Central memory CD8-positive, alpha-beta T cell (primary cell): Measurements from ENCODE around the gene SLC25A44.

Experiments
- ATAC-seq: fragments of 150-1000 bp; cut with Tn5 transposase; replicated peaks from 2 replicates; pipeline ENCODE4 v1.10.0; 2022; ENCODE audit warnings: mild to moderate bottlenecking, moderate FRiP score, moderate number of reproducible peaks; ENCODE audit not compliant: poor library complexity, severe bottlenecking; ENCODE audit errors: extremely low read depth
- DNase-seq, 2 donors: peaks; one replicate each; pipeline ENCODE4 v3.0.0; 2021; ENCODE audit warnings: low spot score in 2 of 2
- H3K27ac Mint-ChIP-seq: one replicate; pipeline ENCODE4 v1.8.0; 2022; ENCODE audit warnings: low read depth, mild to moderate bottlenecking, moderate library complexity, mixed read lengths
- H3K27me3 Mint-ChIP-seq: one replicate; pipeline ENCODE4 v1.8.0; 2022; ENCODE audit warnings: mixed read lengths
- H3K36me3 Mint-ChIP-seq: one replicate; pipeline ENCODE4 v1.8.0; 2022; ENCODE audit warnings: mild to moderate bottlenecking, moderate library complexity, mixed read lengths; ENCODE audit not compliant: insufficient read depth
- H3K4me1 Mint-ChIP-seq: one replicate; pipeline ENCODE4 v1.8.0; 2022; ENCODE audit warnings: mixed read lengths
- H3K4me3 Mint-ChIP-seq: one replicate; pipeline ENCODE4 v1.8.0; 2022; ENCODE audit warnings: mild to moderate bottlenecking, moderate library complexity, mixed read lengths
- H3K9me3 Mint-ChIP-seq: one replicate; pipeline ENCODE4 v1.8.0; 2022; ENCODE audit warnings: mixed read lengths

SLC25A44 gene

DNA sequence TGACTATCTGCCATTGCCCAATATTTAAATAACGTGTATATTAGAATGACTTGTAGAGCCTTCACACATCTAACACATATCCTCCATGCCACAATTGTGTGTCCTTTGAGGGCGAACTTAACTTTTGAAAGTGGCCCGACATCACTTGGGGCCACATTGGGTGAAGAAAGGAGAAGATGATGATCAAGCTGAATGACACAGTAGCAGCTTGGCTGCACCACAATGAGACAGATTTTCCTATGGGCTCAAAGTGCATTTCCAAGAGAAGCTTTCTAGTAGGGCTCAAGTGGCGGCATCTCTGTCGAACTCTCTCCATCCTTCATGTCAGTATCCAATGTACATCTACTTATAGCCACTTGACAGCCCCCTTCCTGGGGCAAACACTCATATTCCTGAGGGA, 44.3 kb downstream of the SLC25A44 start:
- Mint-ChIP-seq H3K4me3 (no peak overlapping the region), H3K36me3 (peaks cover 41% of the 10 kb centered on the region), H3K9me3 (no peaks in the 10 kb centered on the region), H3K27me3 (no peaks in the 10 kb centered on the region), H3K27ac (no peak overlapping the region), H3K4me1 (no peaks in the 10 kb centered on the region)
- DNase-seq: no peak
- ATAC-seq: no peak

DNA sequence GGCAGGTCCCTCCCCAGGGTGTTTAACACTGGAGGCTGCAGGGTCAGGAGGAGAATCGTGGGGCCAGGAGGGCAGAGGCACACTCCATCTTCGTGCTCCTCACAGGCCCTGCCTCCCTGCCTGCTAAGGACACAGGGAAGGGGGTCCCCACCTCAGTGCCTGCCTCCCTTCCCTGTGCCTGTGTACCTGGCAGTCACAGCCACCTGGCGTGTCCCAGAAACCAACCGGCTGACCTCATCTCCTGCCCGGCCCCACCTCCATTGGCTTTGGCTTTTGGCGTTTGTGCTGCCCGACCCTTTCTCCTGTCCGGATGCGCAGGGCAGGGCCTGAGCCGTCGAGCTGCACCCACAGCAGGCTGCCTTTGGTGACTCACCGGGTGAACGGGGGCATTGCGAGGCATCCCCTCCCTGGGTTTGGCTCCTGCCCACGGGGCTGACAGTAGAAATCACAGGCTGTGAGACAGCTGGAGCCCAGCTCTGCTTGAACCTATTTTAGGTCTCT, 47.5 kb downstream of the SLC25A44 start:
- no peak overlapping the region for H3K27ac Mint-ChIP-seq
- H3K4me1 Mint-ChIP-seq: peaks cover 15% of the 10 kb centered on the region
- no peaks in the 10 kb centered on the region for H3K9me3 Mint-ChIP-seq
- ATAC-seq (no peak), DNase-seq (no peak)
- peaks cover 28% of the 10 kb centered on the region for H3K36me3 Mint-ChIP-seq
- H3K27me3 Mint-ChIP-seq: no peaks in the 10 kb centered on the region
- no peak overlapping the region for H3K4me3 Mint-ChIP-seq

DNA sequence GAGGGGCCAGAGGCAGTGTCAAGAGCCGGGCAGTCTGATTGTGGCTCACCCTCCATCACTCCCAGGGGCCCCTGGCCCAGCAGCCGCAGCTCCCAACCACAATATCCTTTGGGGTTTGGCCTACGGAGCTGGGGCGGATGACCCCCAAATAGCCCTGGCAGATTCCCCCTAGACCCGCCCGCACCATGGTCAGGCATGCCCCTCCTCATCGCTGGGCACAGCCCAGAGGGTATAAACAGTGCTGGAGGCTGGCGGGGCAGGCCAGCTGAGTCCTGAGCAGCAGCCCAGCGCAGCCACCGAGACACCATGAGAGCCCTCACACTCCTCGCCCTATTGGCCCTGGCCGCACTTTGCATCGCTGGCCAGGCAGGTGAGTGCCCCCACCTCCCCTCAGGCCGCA, 48.0 kb downstream of the SLC25A44 start, which contains the start of gene BGLAP:
TSS of gene BGLAP (plus strand) at position 259 of the 400 bp plus-strand sequence. CDS start at position 307, 48 bp downstream.
- DNase-seq (no peak), ATAC-seq (no peak)
- H3K27ac Mint-ChIP-seq: no peak within 1 kb of the TSS
- peaks cover 26% of the 10 kb centered on the region for H3K36me3 Mint-ChIP-seq
- H3K27me3 Mint-ChIP-seq: no peaks in the 10 kb centered on the region
- no peaks in the 10 kb centered on the region for H3K9me3 Mint-ChIP-seq
- H3K4me3 Mint-ChIP-seq: no peak within 1 kb of the TSS
- peaks cover 15% of the 10 kb centered on the region for H3K4me1 Mint-ChIP-seq

DNA sequence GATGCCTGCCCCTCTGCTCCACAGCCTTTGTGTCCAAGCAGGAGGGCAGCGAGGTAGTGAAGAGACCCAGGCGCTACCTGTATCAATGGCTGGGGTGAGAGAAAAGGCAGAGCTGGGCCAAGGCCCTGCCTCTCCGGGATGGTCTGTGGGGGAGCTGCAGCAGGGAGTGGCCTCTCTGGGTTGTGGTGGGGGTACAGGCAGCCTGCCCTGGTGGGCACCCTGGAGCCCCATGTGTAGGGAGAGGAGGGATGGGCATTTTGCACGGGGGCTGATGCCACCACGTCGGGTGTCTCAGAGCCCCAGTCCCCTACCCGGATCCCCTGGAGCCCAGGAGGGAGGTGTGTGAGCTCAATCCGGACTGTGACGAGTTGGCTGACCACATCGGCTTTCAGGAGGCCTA, 48.8 kb downstream of the SLC25A44 start:
- Mint-ChIP-seq H3K9me3 (no peaks in the 10 kb centered on the region), H3K4me3 (no peak overlapping the region), H3K36me3 (peaks cover 23% of the 10 kb centered on the region), H3K27ac (no peak overlapping the region), H3K27me3 (no peaks in the 10 kb centered on the region), H3K4me1 (peaks cover 15% of the 10 kb centered on the region)
- ATAC-seq (no peak), DNase-seq (no peak)

DNA sequence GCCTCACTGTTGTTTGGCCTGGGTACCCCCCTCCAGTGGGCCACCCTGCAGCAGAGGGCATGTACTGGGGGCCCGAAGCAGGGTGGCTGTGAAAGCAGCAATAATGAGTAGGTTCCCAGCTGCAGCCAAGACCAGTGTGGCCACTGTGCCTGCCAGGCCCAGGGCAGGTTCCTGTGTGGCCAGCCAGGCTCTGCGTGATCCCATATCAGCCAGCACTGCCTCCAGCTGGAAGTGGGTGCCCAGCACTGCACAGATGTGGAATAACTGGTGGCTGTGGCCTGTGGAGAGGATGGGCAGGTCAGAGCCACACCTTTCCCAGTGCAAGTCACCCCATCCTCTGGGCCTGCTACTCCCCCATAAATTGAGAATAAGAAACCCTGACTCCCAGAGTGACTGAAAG, 50.2 kb downstream of the SLC25A44 start:
- H3K27ac Mint-ChIP-seq: no peak overlapping the region
- no peak for ATAC-seq
- H3K27me3 Mint-ChIP-seq: no peaks in the 10 kb centered on the region
- peak overlapping the region; percentile 86 for H3K4me3 Mint-ChIP-seq
- no peaks in the 10 kb centered on the region for H3K9me3 Mint-ChIP-seq
- H3K36me3 Mint-ChIP-seq: peaks cover 20% of the 10 kb centered on the region
- no peak for DNase-seq
- H3K4me1 Mint-ChIP-seq: peaks cover 15% of the 10 kb centered on the region

DNA sequence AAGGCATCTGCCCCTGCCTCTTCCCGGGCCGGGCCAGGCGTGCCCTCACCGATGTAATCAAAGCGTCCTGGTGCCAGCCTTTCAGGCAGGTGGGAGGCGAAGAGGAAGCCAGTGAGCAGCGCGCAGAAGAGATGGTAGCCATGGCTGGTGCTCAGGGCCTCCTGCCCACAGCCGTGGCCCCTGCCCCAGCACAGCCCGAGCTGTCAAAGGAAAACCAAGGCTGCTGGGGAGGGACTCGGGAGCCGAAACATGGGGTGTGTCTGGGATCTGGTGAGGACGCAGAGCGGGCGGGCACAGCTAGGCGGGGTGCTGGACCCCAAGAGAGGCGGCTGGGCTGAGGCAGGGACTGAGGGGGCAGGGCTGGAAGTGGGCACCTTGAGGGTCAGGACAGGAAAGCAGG, 50.8 kb downstream of the SLC25A44 start:
- Mint-ChIP-seq H3K4me1 (peaks cover 15% of the 10 kb centered on the region), H3K27me3 (no peaks in the 10 kb centered on the region), H3K27ac (peak overlapping the region; percentile 82), H3K36me3 (peaks cover 18% of the 10 kb centered on the region), H3K4me3 (peak overlapping the region; percentile 86), H3K9me3 (no peaks in the 10 kb centered on the region)
- no peak for DNase-seq
- ATAC-seq: no peak

DNA sequence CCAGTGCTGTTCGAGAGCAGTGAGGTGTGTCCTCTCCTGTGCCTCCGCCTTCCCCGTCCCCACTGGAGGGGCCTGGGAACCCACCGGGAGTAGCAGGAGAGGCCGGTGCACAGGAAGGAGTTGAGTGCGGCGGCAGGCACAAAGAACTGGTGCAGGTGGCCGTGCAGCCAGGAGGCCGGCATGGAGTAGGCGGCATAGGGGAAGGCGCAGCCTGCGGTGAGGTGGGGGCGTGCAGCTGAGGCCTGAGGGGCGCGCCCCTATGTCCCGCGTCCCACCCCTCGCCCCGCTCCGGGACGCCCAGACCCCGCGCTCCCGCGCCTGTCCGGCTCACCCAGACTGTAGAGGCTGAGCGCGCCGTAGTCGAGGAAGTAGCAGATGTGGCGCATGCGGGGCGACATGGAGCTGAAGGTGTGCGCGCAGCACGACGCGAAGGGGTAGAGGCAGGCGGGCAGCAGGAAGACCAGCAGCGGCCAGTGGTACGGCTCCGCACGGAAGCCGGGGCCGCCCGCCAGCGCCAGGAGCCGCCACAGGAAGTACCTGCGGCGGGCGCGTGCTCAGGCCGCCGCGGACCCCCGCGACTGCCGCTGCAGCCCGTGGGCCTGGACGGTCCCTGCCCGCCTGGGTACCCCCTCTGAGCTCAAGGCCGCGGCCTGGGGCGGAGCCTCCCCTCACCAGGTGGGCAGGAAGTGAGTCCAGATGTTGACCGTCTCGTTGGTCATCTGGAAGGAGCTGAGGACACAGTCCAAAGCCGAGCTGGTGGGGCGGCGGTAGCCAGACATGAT, 51.7 kb downstream of the SLC25A44 start:
- no peaks in the 10 kb centered on the region for H3K9me3 Mint-ChIP-seq
- H3K4me1 Mint-ChIP-seq: peaks cover 15% of the 10 kb centered on the region
- DNase-seq (no peak), ATAC-seq (peak; percentile 74)
- peaks cover 22% of the 10 kb centered on the region for H3K36me3 Mint-ChIP-seq
- H3K27ac Mint-ChIP-seq: peak overlapping the region; percentile 82
- H3K27me3 Mint-ChIP-seq: no peaks in the 10 kb centered on the region
- H3K4me3 Mint-ChIP-seq: peak overlapping the region; percentile 86

DNA sequence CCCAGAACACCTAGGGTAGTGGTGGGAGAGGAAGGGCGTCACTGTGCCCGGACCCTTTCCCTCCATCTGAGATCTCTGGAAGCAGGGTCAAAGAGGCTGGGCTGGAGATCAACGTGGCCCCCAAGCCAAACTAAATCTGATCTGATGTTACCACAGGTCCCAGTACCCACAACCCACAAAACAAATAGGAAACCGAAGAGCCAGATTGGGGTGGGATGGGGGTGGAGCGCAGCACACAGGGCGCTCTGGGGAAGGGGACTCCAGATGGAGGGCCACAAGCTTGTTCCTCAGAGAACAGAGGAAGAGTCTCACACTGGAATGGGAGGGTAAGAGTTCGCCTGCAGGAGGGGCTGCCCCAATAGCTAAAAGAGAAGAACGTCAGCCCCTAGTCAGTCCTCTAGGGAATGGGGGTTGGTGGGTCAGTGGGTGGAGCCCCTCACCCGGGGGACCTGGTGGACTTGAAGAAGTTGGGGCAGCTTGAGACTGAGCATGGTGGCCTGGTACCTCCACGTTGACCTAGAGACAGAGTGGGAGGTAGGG, 52.4 kb downstream of the SLC25A44 start:
- ATAC-seq: no peak

DNA sequence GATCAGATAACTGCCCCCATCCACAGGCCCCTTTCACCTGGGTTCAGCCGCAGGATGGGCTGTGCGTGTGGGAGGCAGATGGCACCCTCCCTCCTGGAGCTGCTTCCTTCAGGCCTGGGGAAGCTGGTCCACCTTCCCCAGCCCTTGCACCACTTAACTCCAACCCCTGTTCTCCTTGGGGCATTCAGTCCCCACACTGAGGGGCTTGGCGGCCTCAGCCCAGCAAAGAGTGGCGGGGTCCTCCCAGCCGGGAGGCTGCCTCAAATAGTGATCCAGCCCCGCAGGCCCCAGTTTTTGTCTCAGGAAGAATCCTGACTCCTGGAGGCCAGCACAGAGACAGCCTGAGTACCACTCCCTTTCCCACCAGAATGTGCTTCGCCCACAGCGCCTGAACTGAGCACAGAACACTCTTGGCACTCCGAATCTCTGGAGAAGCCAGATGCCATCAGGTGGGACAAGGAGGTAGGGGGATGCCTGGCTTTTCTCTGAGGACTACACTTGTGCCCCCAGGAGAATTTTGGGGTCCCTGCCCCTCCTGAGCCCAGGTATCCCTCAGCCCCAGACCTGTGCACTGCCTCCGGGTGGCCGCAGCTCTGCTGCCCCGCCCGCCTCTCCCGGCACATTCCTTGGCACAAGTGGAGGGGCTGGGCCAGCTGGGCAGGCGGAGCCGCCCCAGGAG, 53.0 kb downstream of the SLC25A44 start:
- ATAC-seq: no peak

More for the DNA sequence above, 52.4 kb downstream of the SLC25A44 start:
- H3K4me3 Mint-ChIP-seq: peak overlapping the region; percentile 86
- H3K4me1 Mint-ChIP-seq: peaks cover 15% of the 10 kb centered on the region
- DNase-seq: no peak
- no peaks in the 10 kb centered on the region for H3K9me3 Mint-ChIP-seq
- H3K27me3 Mint-ChIP-seq: no peaks in the 10 kb centered on the region
- peaks cover 20% of the 10 kb centered on the region for H3K36me3 Mint-ChIP-seq
- peak overlapping the region; percentile 82 for H3K27ac Mint-ChIP-seq

DNA sequence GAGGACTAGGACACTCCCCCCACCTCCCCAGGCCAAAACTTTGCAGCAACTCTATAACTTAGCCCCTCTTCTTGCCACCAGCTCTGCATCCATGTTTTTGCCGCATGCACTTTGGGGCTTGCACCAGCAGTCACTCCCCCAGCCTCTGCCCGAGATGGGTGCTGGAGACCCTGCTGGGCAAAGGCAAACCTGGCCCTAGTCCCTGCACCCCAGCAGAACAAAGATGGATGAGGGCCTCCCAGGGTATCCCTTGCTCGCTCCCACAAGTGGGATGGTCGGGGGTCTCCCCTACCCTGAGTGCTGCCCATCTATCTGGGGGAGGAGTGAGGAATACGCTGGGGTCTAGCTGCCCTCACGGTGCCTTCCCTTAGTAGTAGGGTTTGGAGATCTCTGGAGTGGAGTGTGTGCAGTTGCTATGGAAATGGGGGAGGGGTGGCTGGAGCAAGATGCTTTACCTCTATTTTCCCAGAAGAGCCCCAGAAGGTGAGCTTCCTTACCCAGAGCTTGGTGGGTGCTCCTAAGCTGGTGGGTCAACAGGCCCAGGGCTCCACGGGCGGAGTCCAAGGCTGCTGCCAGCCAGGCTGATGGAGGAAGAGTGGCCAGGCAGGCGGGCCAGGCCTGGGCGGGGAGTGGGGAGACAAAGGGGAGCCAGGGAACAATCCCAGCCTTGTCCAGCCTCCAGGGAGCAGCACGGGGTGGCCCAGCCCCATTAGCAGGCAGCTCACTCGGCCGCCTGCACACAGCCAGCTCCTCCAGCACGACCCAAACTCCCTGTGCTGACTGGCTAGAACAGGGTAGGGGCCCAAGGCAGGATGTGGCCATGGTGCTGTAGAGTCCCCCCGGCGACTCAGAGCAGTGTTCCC, 53.8 kb downstream of the SLC25A44 start, which contains the start of gene PAQR6:
TSS of gene PAQR6 (minus strand) at position 597 of the 863 bp plus-strand sequence. CDS start 1,325 bp downstream, outside the sequence.
- Mint-ChIP-seq H3K27ac (peak within 1 kb of the TSS; percentile 44), H3K9me3 (no peaks in the 10 kb centered on the region), H3K36me3 (peaks cover 19% of the 10 kb centered on the region), H3K4me3 (peak within 1 kb of the TSS; percentile 36), H3K4me1 (peaks cover 15% of the 10 kb centered on the region), H3K27me3 (no peaks in the 10 kb centered on the region)
- DNase-seq (no peak), ATAC-seq (no peak)

More for the DNA sequence above, 53.0 kb downstream of the SLC25A44 start:
- no peak for DNase-seq
- peak overlapping the region; percentile 36 for H3K4me3 Mint-ChIP-seq
- peaks cover 15% of the 10 kb centered on the region for H3K4me1 Mint-ChIP-seq
- peaks cover 18% of the 10 kb centered on the region for H3K36me3 Mint-ChIP-seq
- H3K27me3 Mint-ChIP-seq: no peaks in the 10 kb centered on the region
- no peak overlapping the region for H3K27ac Mint-ChIP-seq
- H3K9me3 Mint-ChIP-seq: no peaks in the 10 kb centered on the region

DNA sequence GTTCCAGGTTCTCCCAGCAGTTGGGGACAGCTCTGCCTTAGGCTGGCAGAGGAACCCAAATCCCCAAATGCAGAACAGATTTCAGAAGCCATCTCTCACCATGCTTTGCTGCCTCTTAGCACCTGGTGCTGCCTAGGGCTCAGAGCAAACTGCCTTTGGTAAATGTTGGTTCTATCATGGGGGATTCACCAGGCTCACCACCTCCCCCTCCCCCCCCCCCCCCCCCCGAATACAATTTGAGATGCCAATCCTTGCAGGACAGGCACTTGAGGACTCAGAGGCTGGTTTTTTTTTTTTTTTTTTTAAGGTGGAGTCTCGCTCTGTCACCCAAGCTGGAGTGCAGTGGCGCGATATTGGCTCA, 54.4 kb downstream of the SLC25A44 start:
- no peaks in the 10 kb centered on the region for H3K27me3 Mint-ChIP-seq
- peak overlapping the region; percentile 44 for H3K27ac Mint-ChIP-seq
- ATAC-seq: no peak
- no peaks in the 10 kb centered on the region for H3K9me3 Mint-ChIP-seq
- peaks cover 21% of the 10 kb centered on the region for H3K36me3 Mint-ChIP-seq
- no peak overlapping the region for H3K4me3 Mint-ChIP-seq
- peaks cover 15% of the 10 kb centered on the region for H3K4me1 Mint-ChIP-seq
- no peak for DNase-seq

DNA sequence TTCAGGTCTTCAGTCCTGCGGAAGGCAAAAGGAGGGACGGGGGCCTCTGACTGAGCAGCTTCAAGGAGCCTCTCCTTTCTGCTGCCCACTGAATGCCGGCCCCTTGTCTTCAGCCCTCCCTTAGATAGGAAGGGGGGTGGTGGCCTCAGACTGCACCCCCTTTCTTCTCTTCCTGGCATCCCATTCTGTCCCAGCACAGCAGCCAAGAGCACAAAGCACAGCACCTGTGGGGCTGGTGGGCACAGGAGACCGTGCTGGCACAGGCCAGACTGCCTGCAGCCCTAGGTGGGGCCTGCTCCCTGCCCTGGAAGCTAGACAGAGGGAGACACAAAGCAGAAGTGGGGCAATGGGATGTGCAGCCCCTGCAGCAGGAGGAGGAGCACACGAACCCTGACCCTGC, 55.7 kb downstream of the SLC25A44 start:
- Mint-ChIP-seq H3K27me3 (no peaks in the 10 kb centered on the region), H3K36me3 (peaks cover 24% of the 10 kb centered on the region), H3K9me3 (no peaks in the 10 kb centered on the region), H3K27ac (no peak overlapping the region), H3K4me3 (no peak overlapping the region), H3K4me1 (peaks cover 11% of the 10 kb centered on the region)
- DNase-seq (no peak), ATAC-seq (no peak)
